ENCODE results near the gene CLK2.

Gene CLK2

DNA sequence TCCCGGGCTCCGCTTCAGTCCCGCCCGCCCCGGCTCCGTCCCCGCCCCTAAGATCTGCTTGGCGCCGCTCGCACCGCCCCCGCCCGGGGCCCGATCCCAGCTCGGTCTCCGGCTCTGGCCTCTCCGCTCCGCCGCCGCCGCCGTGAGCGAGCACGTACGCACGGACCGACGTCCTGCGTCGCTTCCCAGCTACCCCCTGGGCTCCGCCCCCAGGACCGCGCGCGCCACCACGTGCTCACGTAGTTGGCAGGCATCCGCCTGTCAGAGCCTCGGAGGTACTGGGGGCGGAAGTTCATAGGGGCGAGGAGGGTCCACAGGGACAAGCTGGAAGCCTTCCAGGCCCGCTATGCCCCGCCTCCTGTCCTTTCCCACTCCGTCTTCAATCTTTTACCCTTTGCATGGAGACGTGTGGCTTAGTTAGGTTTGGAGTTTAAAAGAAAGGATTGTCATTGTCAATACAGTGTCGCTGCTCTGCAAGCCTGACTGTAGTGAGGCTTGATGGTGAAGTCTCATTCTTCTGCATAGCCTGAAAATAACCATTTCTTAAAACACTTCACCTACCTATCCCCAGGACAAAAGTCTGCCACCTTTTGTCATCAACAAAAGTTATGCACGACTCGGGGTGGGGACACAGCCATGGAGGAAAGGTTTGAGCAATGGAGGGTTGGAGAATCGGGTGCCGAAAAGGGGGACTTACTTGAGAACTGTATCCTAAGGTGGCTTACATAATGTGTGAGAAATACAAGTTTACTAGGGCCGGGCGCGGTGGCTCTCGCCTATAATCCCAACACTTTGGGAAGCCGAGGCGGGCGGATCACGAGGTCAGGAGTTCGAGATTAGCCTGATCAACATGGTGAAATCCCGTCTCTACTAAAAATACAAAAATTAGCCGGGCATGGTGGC, at the start of gene CLK2:
CLK2 (minus strand) TSS at position 162 of the 903 bp plus-strand sequence. CDS start 2,527 bp downstream, outside the sequence.
- DNase-seq = peak; percentile 99

- peak; percentile 15 for DNase-seq
Observed at GRCh38 chr1:155322571-155322952, 49.3 kb upstream of the CLK2 start.

- peak; percentile 12 for DNase-seq
Observed at GRCh38 chr1:155321639-155322503, 48.6 kb upstream of the CLK2 start.

- no peak for DNase-seq
Observed at GRCh38 chr1:155320661-155321617, 47.6 kb upstream of the CLK2 start, which contains the start of gene RUSC1. RUSC1 (plus strand) TSS chr1:155320894; CDS start chr1:155321774, 880 bp downstream.

GRCh38 chr1:155320252-155320651, 46.9 kb upstream of the CLK2 start:
- no peak for DNase-seq

GRCh38 chr1:155319536-155319935, 46.2 kb upstream of the CLK2 start:
- no peak for DNase-seq

DNA sequence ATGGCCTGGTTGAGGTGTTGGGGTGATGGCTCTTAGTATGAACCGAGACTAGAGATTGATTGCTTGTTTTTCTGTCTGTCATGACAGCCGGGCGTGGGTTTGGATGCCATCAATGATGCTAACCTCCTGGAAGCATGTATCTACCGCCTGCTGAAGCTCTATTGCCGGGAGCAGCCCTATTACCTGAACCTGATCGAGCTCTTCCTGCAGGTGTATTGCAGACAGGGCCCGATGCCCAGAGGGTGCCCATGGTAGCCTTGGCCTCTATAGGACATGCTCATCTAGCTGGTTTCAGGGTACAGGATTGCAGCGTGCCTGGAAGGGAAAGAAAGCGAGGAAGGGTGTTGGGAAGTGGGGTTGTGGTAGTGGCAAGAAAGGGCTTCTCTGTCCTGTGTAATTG, 44.8 kb upstream of the CLK2 start:
- no peak for DNase-seq

DNA sequence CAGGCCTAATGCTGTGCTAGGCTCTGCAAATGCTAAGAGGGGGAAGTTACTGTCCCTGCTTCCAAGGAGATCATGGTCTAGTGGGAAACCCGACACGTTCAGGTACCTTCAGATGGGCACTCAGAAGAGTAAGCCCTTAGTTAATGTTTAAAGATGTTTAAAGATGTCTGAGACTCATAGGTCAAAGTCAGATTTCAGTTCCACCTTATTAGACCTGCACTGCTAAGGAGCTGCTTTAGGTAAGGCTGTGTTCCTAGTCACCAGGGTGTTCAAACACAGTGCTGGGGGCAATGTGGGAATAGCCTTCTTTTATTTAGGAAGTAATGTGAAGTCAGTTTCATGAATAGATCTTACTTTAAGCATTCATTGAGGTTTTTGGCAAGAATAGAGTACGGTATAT, 43.6 kb upstream of the CLK2 start:
- DNase-seq = no peak

- no peak for DNase-seq
Observed at GRCh38 chr1:155313261-155313660, 40.0 kb upstream of the CLK2 start.

GRCh38 chr1:155309423-155310021, 36.2 kb upstream of the CLK2 start:
- DNase-seq = peak; percentile 77

DNA sequence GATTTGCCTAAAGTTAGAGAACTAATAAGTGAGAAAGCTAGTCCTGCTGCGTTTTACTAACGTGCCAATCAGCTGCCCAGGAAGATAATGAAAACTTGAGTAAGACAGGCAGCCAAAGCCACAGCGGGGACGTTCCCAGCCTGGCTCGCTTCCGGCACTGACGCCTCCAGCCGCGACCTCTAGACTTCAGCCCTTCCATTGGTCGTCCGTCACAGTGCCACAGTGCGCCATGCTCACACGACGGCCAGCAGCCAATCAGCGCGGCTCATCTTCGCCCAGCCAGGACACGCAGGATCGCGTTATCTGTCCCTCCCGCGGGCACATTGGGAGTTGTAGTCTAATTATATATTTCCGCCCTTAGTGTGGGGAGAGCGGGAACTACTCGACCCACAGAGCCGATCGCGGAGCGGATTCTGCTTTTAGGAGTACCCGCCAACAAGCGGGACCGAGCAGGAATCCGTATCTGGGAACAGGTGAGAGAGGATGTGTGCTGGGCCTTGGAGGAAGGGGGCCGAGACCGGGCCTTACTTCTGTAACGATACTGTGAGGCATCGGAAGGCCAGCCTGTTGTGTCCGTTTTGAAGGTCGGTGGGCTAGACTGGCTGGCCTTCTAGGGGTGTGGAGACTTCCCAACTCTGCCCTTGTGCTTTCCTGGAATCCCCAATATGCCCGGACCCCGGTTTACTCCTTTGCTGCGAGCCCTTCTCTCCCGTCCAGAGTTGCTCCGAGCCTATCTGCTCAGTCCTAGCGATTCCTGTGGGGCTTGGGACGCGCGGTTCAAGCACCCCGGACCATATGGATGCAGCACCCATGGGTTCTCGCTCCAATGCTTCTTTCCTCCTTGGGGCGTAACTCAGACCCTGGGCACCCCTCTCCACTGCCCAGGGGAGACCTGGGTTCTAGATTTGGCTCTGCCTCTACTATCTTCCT, 35.5 kb upstream of the CLK2 start, which contains the start of gene FDPS:
FDPS (plus strand) TSS at position 374 of the 930 bp plus-strand sequence. CDS start 924 bp downstream, outside the sequence.
- peak; percentile 100 for DNase-seq

DNA sequence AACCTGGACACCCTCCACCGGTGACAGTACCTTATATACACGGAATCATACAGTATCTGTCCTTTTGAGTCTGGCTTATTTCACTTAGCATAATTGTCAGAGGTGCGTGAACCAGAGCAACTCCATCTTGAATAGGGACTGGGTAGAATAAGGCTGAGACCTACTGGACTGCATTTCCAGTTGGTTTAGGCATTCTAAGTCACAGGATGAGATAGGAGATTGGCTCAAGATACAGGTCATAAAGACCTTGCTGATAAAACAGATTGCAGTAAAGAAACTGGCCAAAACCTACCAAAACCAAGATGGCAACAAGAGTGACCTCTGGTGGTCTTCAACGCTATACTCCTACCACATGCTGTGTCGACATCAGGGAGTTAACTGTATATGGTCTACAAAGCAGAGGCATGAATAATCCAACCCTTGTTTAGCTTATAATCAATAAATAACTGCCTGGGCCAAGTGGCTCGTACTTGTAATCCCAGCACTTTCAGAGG, 34.0 kb upstream of the CLK2 start:
- DNase-seq = peak; percentile 36

- DNase-seq = no peak
Observed at GRCh38 chr1:155305881-155306391, 32.6 kb upstream of the CLK2 start.

GRCh38 chr1:155304558-155305063, 31.3 kb upstream of the CLK2 start:
- DNase-seq = no peak

GRCh38 chr1:155301342-155301841, 28.1 kb upstream of the CLK2 start, which contains the start of gene PKLR:
PKLR (minus strand) TSS chr1:155301438; CDS start chr1:155301395, 43 bp downstream.
- no peak for DNase-seq

DNA sequence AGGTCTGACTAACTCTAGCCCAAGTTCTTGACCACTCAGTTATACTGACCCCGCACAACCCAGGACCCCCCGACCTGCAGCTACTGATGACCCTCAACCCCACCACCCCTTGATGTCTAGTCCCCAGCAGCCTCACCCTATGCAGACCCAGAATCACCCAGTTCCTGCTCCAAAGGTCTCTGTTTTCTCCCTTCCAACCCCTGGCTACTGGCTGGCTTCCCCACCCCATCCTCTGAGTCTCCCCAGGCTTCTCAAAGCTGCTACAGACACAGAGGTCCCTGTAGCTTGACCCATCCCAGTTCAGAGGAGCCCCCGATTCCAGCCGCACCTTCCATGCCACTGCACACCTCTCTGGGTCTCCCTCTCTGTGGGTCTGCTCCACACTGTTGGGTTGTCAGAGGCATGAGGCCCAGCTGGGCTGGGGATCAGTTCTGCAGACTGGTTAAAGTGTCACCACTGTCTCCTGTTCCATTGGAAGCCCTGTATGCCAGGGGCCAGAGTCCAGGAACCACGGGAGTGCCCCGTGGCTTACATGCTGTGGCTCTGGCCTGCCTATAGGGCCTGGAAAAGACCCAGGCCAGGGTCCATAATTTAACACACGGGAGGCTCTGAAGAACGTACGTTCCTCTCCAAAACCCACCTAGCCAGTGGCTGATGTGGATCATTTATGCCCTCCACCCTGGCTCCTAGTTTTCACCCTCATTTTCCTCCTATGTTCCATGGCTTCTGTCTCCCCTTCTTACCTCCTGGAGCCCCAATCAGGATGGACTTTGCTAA, 27.4 kb upstream of the CLK2 start:
- DNase-seq = no peak

DNA sequence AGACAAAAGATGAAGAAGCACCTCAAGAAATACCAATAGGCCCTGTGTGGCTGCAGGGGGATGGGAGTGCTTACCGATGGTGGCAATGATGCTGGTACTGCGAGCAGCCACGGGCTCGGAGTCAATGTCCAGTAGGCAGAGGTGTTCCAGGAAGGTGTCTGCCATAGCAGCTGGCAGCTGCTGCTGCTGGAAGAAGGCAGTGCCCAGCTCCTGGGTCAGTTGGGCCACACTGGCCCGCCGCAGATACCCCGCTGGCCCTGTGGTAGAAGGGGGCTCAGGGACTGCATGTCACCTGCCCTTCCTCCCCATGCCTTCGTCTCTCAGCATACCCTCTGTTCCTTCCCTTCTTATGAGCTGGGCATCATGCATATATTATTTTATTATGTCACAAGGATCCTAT, 26.7 kb upstream of the CLK2 start:
- no peak for DNase-seq

DNA sequence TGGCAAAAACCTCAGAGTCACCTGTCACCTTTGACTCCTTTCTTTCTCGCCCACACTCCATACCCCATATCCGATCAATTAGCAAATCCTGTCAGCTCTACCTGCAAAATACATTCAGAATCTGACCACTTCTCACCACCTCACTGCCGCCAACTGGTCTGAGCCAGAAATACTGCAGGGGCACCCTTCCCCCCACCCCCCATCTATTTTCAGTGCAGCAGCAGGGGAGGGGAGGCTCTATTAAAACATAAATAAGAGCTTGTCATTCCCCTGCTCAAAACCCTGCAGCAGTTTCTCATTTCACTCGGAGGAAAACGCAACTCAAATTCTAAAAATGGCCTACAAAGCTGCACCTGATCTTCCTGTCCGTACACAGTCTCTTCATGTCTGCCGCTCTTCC, 24.1 kb upstream of the CLK2 start:
- no peak for DNase-seq

DNA sequence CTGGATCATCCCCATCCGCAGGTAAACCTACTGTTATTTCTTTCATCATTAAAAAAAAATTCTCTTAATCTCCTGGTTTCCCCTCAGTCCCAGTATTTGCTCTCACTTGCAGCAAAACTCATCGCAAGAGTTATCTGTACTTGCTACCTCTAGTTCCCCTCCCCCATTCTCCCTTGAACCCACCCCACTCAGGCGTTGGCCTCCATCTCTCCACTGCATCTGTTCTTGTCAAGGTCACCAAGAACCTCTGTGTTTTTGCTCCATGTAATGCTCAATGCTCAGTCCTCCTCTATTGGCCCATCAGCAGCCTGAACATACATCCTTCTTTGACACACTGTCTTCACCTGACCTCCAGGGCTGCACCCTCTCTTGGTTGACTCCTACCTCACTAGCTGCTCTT, 23.4 kb upstream of the CLK2 start:
- no peak for DNase-seq
